Pancreas (tissue), 10 donors: Measurements from ENCODE around the gene UBE2C. TPM values are rescaled to one million over a fixed set of nuclear protein-coding genes. Genes with fewer than 3 reads are reported as not detected.

Experiments
- ATAC-seq, 4 donors: fragments of 200-7000 bp; cut with Tn5 transposase; one replicate each; pipeline versions ENCODE4 v1.8.0 to v1.9.1; 2020; ENCODE audit warnings: mild to moderate bottlenecking in 4 of 4, moderate library complexity in 4 of 4
- DNase-seq, 6 donors: peaks; one replicate each; pipeline ENCODE4 v3.0.0-alpha.2; 2020
- FAIRE-seq: peaks from 2 replicates; lab custom pipeline; 2012; peaks lifted over from hg19 to GRCh38; lab: Jason Lieb, UNC
- H3K27ac ChIP-seq, 4 donors: fragments of 200-600 bp; sonication (generic); 1 replicate in 3 of 4; 2 replicates in 1 of 4; pipeline versions ENCODE4 v1.5.0 to v1.8.0; 2020
- H3K27me3 ChIP-seq, 4 donors: fragments of 200-600 bp; one replicate each; pipeline ENCODE4 v1.8.0; 2021
- H3K36me3 ChIP-seq, 3 donors: fragments of 200-600 bp; sonication (generic) in 1 of 3; one replicate each; pipeline versions ENCODE4 v1.5.0 to v1.8.0; 2020 to 2021
- H3K4me1 ChIP-seq, 3 donors: fragments of 200-600 bp; one replicate each; pipeline ENCODE4 v1.8.0; 2021
- H3K4me3 ChIP-seq, 4 donors: fragments of 200-600 bp; sonication (generic) in 2 of 4; one replicate each; pipeline versions ENCODE4 v1.5.0 to v1.8.0; 2020 to 2021
- H3K9me3 ChIP-seq, 4 donors: fragments of 200-600 bp; one replicate each; pipeline ENCODE4 v1.8.0; 2021
- WGBS, 2 donors: extraction: QIAGEN DNeasy Blood & Tissue Kit; methylation state at CpG; one replicate each; pipeline ENCODE4 v1.1.7; 2013; 5-methylcytosine and 5-hydroxymethylcytosine counted together
- intact Hi-C, 3 donors: fragments of 100-400 bp; cut with DNase I; formaldehyde crosslinking; loops; one replicate each; pipeline versions ENCODE4 v1.11.1 to v1.14.2; 2022
- polyA plus RNA-seq, 2 donors: library from polyadenylated mRNA; stranded (reverse); fragments of 200-250 nt; gene quantifications; one replicate each; pipeline ENCODE4 v1.2.3, GENCODE V29; 2013
- total RNA-seq, 6 donors: library from RNA; stranded (reverse); fragmentation: NEBNext Ultra II Directional in 4 of 6; extraction: Animal tissue kit (Norgen Biotek cat#: 25700) in 4 of 6; gene quantifications; one replicate each; pipeline versions ENCODE4 v1.2.1 to v1.2.4, GENCODE V29; 2021 to 2023
- TF ChIP-seq, protein P1 (sequence below), 4 donors: fragments of 200-600 bp; sonication (generic) in 3 of 4; IDR thresholded peaks; one replicate each; pipeline versions ENCODE4 v1.5.0 to v1.8.0; 2021; ENCODE audit warnings: antibody characterized with exemption in 4 of 4
- donor health status: healthy with polysubstance abuse.
- donor health status: DM: no; HTN: no; CAD: no; lungs with moderate emphysema.
- donor health status: DM: no; HTN: no; CAD: no.
- donor health status: control.
- donor health status: control.
- donor health status: Bipolar disorder and iron deficiency.
- donor health status: DM: yes; HTN: yes; CAD: no.
- donor health status: DM: no; HTN: no; CAD: no.
- donor health status: DM: no; HTN: no; CAD: no.
- donor health status: DM: yes; HTN: yes; CAD: no.

UBE2C gene
- total and polyA plus RNA-seq, 8 donors = 0.31 to 1.9 (median 0.73) TPM; not detected in 2

DNA sequence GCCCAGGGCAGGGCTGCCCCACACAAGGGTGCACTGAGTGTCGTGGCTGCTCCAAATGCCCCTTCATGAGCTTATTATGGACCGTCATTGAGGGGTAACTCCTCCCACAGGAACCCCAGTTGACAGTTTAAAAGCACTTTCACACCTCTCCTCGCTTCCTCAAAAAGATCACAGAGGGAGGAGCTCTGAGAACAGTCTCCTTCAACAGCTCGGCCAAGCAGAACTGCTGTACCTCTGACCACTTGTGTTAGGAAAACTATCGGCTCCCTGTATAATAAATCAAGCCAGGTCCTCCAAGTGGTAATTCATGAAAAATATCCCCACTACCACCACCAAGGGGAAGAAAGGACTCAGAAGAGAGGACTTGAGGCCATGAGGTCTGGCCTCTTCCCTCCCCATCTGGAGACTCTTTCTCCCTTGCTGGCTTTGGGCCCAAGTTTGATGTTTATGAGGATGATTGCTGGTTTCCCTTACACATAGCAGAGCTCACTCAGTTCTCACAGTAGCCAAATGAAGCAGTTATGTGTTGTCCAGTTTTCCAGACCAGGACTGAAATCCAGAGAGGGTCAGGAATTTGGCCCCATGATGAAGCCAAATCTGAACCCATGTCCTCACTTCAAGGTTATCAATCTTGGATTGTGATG, 29.8 kb downstream of the UBE2C start:
- ATAC-seq (peak in 2 of 4 donors; percentile 7 to 33), DNase-seq (no peak)

DNA sequence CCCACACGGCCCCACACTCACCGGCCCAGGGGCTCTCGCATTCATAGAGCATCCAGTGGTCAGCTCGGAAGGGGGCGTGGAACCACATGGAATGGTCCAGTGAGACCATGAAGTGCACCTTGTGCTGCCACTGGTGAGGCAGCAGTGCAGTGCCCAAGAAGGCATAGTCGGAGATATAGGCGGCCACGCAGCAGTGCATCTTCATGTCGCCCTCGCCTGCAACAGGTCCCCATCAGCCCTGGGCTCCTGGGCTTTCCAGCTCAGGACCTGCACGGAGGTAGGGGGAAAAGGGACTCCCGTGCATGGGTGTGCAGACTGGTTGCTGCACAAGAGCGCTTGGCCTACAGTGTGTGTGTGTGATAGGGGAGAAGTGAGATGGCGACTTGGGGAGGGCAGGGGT, 31.1 kb downstream of the UBE2C start:
- WGBS, 2 donors = 89 to 90% methylated on average over 14 of the region's 14 CpGs
- TF ChIP-seq, protein P1, sequence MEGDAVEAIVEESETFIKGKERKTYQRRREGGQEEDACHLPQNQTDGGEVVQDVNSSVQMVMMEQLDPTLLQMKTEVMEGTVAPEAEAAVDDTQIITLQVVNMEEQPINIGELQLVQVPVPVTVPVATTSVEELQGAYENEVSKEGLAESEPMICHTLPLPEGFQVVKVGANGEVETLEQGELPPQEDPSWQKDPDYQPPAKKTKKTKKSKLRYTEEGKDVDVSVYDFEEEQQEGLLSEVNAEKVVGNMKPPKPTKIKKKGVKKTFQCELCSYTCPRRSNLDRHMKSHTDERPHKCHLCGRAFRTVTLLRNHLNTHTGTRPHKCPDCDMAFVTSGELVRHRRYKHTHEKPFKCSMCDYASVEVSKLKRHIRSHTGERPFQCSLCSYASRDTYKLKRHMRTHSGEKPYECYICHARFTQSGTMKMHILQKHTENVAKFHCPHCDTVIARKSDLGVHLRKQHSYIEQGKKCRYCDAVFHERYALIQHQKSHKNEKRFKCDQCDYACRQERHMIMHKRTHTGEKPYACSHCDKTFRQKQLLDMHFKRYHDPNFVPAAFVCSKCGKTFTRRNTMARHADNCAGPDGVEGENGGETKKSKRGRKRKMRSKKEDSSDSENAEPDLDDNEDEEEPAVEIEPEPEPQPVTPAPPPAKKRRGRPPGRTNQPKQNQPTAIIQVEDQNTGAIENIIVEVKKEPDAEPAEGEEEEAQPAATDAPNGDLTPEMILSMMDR (IDR thresholded peaks at IDR 0.05) = no peak

More for the DNA sequence above, 29.8 kb downstream of the UBE2C start:
- TF ChIP-seq, protein P1 (IDR thresholded peaks at IDR 0.05) = no peak
- FAIRE-seq = no peak
- Histone ChIP-seq H3K4me3 (no peak overlapping the region), H3K27ac (no peak overlapping the region), H3K36me3 (peaks cover 0 to 49% (median 8%) of the 10 kb centered on the region in 3 donors), H3K4me1 (no peaks in the 10 kb centered on the region), H3K9me3 (no peaks in the 10 kb centered on the region), H3K27me3 (no peaks in the 10 kb centered on the region)
- 80 to 82% methylated on average over 5 of the region's 5 CpGs for WGBS, 2 donors
- intact Hi-C loops = no loop called here

DNA sequence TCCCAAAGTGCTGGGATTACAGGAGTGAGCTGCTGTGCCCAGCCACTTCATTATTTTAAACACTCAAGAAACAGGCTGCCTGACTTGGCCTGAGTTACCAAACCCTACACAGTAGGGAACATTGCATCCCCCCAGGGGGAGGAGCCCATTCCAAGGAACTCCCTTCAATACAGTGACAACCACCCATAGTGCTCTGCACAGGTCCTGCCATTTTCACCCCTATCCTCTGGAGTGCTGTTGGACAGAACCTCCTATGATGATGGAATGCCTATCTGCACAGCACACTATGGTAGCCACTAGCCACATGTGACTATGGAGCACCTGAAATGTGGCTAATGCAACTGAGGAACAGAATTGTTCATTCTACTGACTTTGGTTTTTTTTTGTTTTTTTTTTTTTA, 33.0 kb downstream of the UBE2C start:
- Histone ChIP-seq H3K27ac (no peak overlapping the region), H3K9me3 (no peaks in the 10 kb centered on the region), H3K36me3 (peaks cover 0 to 50% (median 11%) of the 10 kb centered on the region in 3 donors), H3K4me3 (no peak overlapping the region), H3K27me3 (no peaks in the 10 kb centered on the region), H3K4me1 (no peaks in the 10 kb centered on the region)
- no peak for ATAC-seq
- TF ChIP-seq, protein P1 (IDR thresholded peaks at IDR 0.05) = no peak
- no peak for DNase-seq
- FAIRE-seq = no peak
- intact Hi-C loops = no loop called here

More for the DNA sequence above, 31.1 kb downstream of the UBE2C start:
- intact Hi-C loops = no loop called here
- Histone ChIP-seq H3K27ac (no peak overlapping the region), H3K27me3 (no peaks in the 10 kb centered on the region), H3K4me1 (no peaks in the 10 kb centered on the region), H3K36me3 (peaks cover 0 to 50% (median 11%) of the 10 kb centered on the region in 3 donors), H3K4me3 (no peak overlapping the region), H3K9me3 (no peaks in the 10 kb centered on the region)
- DNase-seq = no peak
- FAIRE-seq = no peak
- no peak for ATAC-seq

DNA sequence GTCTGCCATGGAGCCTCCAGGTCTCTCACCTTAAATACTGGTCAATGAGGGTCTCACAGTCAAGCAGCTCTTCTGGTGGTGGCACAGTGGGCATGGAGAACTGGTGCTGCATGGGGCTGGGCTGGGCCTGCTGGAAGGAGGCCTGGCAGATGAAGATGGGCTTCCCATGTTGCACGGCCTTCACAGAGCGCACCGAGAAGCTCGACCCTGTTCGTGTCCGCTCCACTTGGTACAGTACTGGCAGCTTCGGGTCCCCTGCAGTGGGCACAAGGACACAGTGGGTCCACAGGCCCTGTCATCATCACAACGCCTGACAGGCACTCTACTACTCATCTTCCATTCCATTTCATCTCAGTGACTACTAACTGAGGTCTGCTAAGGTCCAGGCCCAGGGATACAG, 36.0 kb downstream of the UBE2C start:
- Histone ChIP-seq H3K27me3 (no peaks in the 10 kb centered on the region), H3K9me3 (no peaks in the 10 kb centered on the region), H3K4me3 (no peak overlapping the region), H3K27ac (no peak overlapping the region), H3K4me1 (no peaks in the 10 kb centered on the region), H3K36me3 (peaks cover 0 to 29% (median 10%) of the 10 kb centered on the region in 3 donors)
- intact Hi-C loops = no loop called here
- FAIRE-seq = no peak
- TF ChIP-seq, protein P1 (IDR thresholded peaks at IDR 0.05) = no peak
- no peak for ATAC-seq
- no peak for DNase-seq
- WGBS, 2 donors = 92 to 96% methylated on average over 8 of the region's 8 CpGs

DNA sequence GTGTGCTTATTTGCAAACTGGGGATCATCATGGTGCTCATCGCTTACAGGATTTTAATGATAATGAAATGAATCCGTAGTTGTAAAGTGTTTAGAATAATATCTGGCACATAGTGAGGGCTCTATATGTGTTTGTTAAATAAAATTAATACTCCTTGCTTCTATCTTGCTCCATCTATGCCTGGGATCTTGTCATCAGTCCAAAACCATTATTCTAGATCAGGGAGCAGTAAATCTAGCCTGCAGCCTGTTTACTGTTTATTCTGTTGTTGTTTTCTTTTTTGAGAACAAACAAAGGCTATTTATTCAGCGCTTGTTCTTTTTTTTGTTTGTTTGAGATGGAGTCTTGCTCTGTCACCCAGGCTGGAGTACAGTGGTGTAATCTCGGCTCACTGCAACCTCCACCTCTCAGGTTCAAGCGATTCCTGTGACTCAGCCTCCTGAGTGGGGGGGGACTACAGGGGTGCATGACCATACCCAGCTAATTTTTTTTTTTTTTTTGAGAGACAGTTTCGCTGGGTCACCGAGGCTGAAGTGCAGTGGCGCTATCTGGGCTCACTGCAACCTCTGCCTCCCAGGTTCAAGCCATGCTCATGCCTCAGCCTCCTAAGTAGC, 36.6 kb downstream of the UBE2C start:
- no peaks in the 10 kb centered on the region for H3K9me3 ChIP-seq
- no peak overlapping the region for H3K4me3 ChIP-seq
- ATAC-seq (no peak), DNase-seq (no peak), FAIRE-seq (no peak)
- no peak overlapping the region for H3K27ac ChIP-seq
- H3K36me3 ChIP-seq = peaks cover 0 to 22% (median 3%) of the 10 kb centered on the region in 3 donors
- no peaks in the 10 kb centered on the region for H3K27me3 ChIP-seq
- WGBS, 2 donors = 92% methylated on average over 8 of the region's 8 CpGs
- TF ChIP-seq, protein P1 (IDR thresholded peaks at IDR 0.05) = no peak
- intact Hi-C loops = no loop called here
- no peaks in the 10 kb centered on the region for H3K4me1 ChIP-seq
